ENCODE measurements around the gene MAFF.
"Not testable (repeated sequence)": the region's sequence is repeated elsewhere in the genome, so short reads cannot be mapped to it uniquely, and the experiment has no call there.

MAFF gene

DNA sequence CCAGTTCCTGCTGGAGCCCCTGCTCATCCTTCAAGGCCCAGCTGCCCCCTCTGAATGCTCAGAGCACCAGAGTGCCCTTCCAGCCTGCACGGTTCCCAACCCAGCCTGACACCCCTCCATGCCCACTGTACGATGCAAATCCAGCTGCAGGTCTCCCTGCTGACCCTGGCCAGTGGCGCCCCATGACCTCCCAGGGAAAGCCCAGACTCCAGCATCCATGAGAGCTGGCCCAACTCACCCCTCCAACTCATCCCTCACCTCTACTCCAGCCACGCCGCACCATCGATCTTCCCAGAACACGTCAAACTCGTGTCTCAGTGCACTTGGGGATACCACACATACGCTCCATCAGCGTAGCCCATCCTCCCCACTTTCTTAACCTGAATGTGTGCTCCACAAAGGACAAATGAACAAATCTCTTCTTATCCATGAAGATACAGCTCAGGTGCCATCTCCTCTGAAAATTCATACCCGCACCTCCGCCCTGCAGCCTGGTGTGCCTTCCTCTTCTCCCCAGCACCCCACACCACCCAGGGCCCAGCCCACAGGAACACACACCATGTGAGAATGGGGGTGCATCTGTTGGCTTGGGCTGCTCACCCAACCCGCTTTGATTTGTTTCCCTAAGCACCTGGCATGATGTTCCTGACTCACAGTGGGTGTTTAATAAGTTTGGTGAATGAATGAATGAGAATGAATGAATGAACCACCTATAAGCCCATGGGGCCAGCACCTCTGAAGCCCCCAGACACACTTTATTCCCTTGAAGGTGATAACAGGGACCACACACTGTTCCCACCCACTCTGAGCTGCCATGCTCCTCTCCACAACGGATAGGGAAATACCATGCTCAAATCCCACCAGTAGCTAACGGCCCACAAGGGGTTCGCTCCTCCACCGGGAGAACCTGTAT is 26.3 kb upstream of the MAFF start:
- H3K27ac ChIP-seq, result peak overlapping the region; percentile 35

GRCh38 chr22:38176170-38176741 is 25.5 kb upstream of the MAFF start:
- TF ChIP-seq CTCF (IDR thresholded peaks at IDR 0.05; ENCODE audit: low read depth, low read length, missing control alignments), result no peak
- H3K4me3 ChIP-seq (ENCODE audit: low read depth, low read length), result no peak overlapping the region
- no peaks in the 10 kb centered on the region for H3K36me3 ChIP-seq (replicated peaks)
- no peaks in the 10 kb centered on the region for H3K27me3 ChIP-seq (replicated peaks)
- DNase-seq, result peak; percentile 89
- peak overlapping the region; percentile 58 for H3K27ac ChIP-seq
- in situ Hi-C loops (cut with HindIII; ENCODE audit: low pct_ligation_motif_present, low sequenced_read_pairs), result no loop called here

More for the DNA sequence above, 26.3 kb upstream of the MAFF start:
- no peaks in the 10 kb centered on the region for H3K36me3 ChIP-seq (replicated peaks)
- no peaks in the 10 kb centered on the region for H3K27me3 ChIP-seq (replicated peaks)
- in situ Hi-C loops (cut with HindIII; ENCODE audit: low pct_ligation_motif_present, low sequenced_read_pairs), result no loop called here
- no peak for DNase-seq
- no peak overlapping the region for H3K4me3 ChIP-seq (ENCODE audit: low read depth, low read length)
- no peak for TF ChIP-seq CTCF (IDR thresholded peaks at IDR 0.05; ENCODE audit: low read depth, low read length, missing control alignments)

DNA sequence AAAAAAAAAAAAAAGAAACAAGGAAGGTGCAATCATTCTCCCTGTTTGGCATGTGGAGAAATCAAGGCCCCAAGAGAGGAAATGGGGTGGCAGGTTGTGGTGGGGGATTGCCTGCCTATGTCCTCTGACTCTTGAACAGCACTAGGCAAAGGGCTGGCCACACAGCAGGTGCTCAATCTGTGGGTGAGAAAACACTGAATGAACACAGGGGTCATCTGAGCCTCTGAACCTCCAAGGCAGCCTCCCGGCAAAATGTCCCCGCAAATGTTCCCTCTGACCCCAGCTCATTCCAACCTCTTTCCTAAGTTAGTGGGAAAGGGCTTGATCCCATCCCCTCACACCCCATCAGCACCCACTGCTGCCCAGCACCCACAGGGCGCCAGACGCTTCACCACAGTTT is 24.8 kb upstream of the MAFF start:
- no peak for DNase-seq
- H3K27ac ChIP-seq, result no peak overlapping the region
- no peaks in the 10 kb centered on the region for H3K36me3 ChIP-seq (replicated peaks)
- no peaks in the 10 kb centered on the region for H3K27me3 ChIP-seq (replicated peaks)
- in situ Hi-C loops (cut with HindIII; ENCODE audit: low pct_ligation_motif_present, low sequenced_read_pairs), result no loop called here
- no peak overlapping the region for H3K4me3 ChIP-seq (ENCODE audit: low read depth, low read length)
- no peak for TF ChIP-seq CTCF (IDR thresholded peaks at IDR 0.05; ENCODE audit: low read depth, low read length, missing control alignments)

DNA sequence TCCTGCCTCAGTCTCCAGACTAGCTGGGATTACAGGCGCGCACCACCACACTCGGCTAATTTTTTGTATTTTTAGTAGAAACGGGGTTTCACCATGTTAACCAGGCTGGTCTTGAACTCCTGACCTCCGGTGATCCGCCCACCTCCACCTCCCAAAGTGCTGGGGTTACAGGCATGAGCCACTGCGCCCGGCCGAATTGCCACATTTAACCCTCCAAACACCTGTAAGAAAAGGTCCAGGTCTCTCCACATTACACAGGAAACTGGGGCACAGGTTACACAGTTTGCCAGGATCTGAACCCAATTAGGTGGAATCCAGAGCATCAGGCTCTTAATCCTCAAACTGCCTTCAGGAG is 24.2 kb upstream of the MAFF start:
- H3K27ac ChIP-seq, result peak overlapping the region; percentile 62
- DNase-seq; H3K27me3 ChIP-seq (replicated peaks); in situ Hi-C loops (cut with HindIII; ENCODE audit: low pct_ligation_motif_present, low sequenced_read_pairs); H3K36me3 ChIP-seq (replicated peaks); H3K4me3 ChIP-seq (ENCODE audit: low read depth, low read length): not testable (repeated sequence)

DNA sequence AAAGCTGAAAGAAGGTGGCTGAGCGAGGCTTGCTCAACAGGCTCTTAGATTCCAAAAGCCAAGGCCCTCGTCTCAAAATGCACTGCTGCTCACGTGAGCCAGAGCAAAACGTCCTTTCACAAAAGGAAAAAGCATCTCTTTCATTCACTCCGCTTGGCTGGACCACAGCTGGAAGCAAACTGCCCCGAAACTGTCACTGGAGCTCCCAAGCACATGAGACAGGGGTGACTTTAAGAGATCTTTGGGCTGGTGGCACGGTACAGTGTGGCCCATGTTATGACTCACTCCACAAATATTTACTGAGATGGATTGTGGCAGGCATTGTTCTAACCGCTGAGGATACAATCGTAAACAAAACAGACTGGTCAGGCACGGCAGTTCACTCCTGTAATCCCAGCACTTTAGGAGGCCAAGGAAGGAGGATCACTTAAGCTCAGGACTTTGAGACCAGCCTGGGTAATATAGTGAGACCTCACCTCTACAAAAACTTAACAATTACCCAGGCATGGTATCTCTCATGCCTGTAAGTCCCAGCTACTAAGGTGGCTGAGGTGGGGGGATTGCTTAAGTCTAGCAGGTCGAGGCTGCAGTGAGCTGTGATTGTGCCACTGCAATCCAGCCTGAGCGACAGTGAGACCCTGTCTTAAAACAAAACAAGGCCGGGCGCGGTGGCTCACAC is 23.7 kb upstream of the MAFF start:
- no peak for TF ChIP-seq CTCF (IDR thresholded peaks at IDR 0.05; ENCODE audit: low read depth, low read length, missing control alignments)
- H3K36me3 ChIP-seq (replicated peaks), result no peaks in the 10 kb centered on the region
- in situ Hi-C loops (cut with HindIII; ENCODE audit: low pct_ligation_motif_present, low sequenced_read_pairs), result no loop called here
- no peak overlapping the region for H3K4me3 ChIP-seq (ENCODE audit: low read depth, low read length)
- peak; percentile 87 for DNase-seq
- H3K27ac ChIP-seq, result peak overlapping the region; percentile 62
- no peaks in the 10 kb centered on the region for H3K27me3 ChIP-seq (replicated peaks)

- DNase-seq; H3K36me3 ChIP-seq (replicated peaks); H3K4me3 ChIP-seq (ENCODE audit: low read depth, low read length); H3K27me3 ChIP-seq (replicated peaks); in situ Hi-C loops (cut with HindIII; ENCODE audit: low pct_ligation_motif_present, low sequenced_read_pairs): not testable (repeated sequence)
- peak overlapping the region; percentile 62 for H3K27ac ChIP-seq
Measured at GRCh38 chr22:38178605-38178937, 23.2 kb upstream of the MAFF start.
